IMR-90 (cell line): ENCODE data around the gene CLASP1. TPM values are rescaled to one million over a fixed set of nuclear protein-coding genes. Genes with fewer than 3 reads are reported as not detected.
A peak's percentile ranks its signal among the peaks of the same experiment; 100 is the strongest.

Experiments
- ATAC-seq: fragments of 200-7000 bp; cut with Tn5 transposase; 2 replicates; pipeline ENCODE4 v1.9.1; 2020; ENCODE audit warnings: low read depth, mild to moderate bottlenecking, moderate library complexity
- BruUV-seq: library from RNA; stranded (reverse); fragments of 400-500 nt; replicated peaks from 2 replicates; lab custom pipeline; 2021; lab: Mats Ljungman, UMichigan
- CTCF ChIA-PET: fragments of 300-600 bp; formaldehyde crosslinking; extraction: SDS; loops from one replicate; lab custom pipeline; 2021; ENCODE audit warnings: antibody characterized with exemption; lab: Yijun Ruan, JAX
- POLR2A ChIA-PET: fragments of 300-600 bp; sonication (Branson Sonifier 250); formaldehyde crosslinking; loops from one replicate; lab custom pipeline; 2022; ENCODE audit warnings: antibody characterized with exemption; ENCODE audit not compliant: unreplicated experiment; lab: Charles Lee
- DNase-seq: peaks from one replicate; pipeline ENCODE4 v3.0.0; 2013
- H2AFZ ChIP-seq: replicated peaks from 2 replicates; pipeline ENCODE3; 2013; ENCODE audit warnings: low read length, mild to moderate bottlenecking; ENCODE audit not compliant: poor library complexity
- H2AK5ac ChIP-seq: 2 replicates; pipeline ENCODE4 v1.6.1; 2013; ENCODE audit warnings: low read depth, low read length, inconsistent platforms
- H2AK9ac ChIP-seq: replicated peaks from 2 replicates; pipeline ENCODE3; 2013; ENCODE audit warnings: mild to moderate bottlenecking, low read depth, low read length, moderate library complexity; ENCODE audit not compliant: poor library complexity
- H2BK120ac ChIP-seq: 2 replicates; pipeline ENCODE4 v1.6.1; 2013; ENCODE audit warnings: low read depth, low read length, inconsistent platforms
- H2BK15ac ChIP-seq: 3 replicates; pipeline ENCODE4 v1.6.1; 2013; ENCODE audit warnings: low read depth, low read length, inconsistent platforms
- H2BK20ac ChIP-seq: 2 replicates; pipeline ENCODE4 v1.6.1; 2013; ENCODE audit warnings: low read depth, mild to moderate bottlenecking, inconsistent platforms, low read length, moderate library complexity
- H2BK5ac ChIP-seq: 2 replicates; pipeline ENCODE4 v1.6.1; 2013; ENCODE audit warnings: mild to moderate bottlenecking, low read depth, low read length, inconsistent platforms; ENCODE audit not compliant: poor library complexity, severe bottlenecking
- H3K14ac ChIP-seq: replicated peaks from 2 replicates; pipeline ENCODE4 v1.6.1; 2013; ENCODE audit warnings: low read depth, low read length, inconsistent platforms
- H3K18ac ChIP-seq: 2 replicates; pipeline ENCODE4 v1.6.1; 2013; ENCODE audit warnings: low read depth, low read length, control low read depth
- H3K23ac ChIP-seq: 2 replicates; pipeline ENCODE4 v1.6.1; 2013; ENCODE audit warnings: low read depth, low read length, inconsistent platforms
- H3K27ac ChIP-seq: 2 replicates; pipeline ENCODE4 v1.5.1; 2013; ENCODE audit warnings: mild to moderate bottlenecking, control low read depth, low read length; ENCODE audit not compliant: insufficient read depth
- H3K27me3 ChIP-seq: 2 replicates; pipeline ENCODE4 v1.6.1; 2013; ENCODE audit warnings: low read length; ENCODE audit not compliant: control insufficient read depth, insufficient read depth
- H3K36me3 ChIP-seq: 2 replicates; pipeline ENCODE4 v1.6.1; 2013; ENCODE audit warnings: low read length, mixed read lengths; ENCODE audit not compliant: control insufficient read depth, insufficient read depth
- H3K4ac ChIP-seq: 2 replicates; pipeline ENCODE4 v1.6.1; 2013; ENCODE audit warnings: low read depth, low read length, inconsistent platforms
- H3K4me1 ChIP-seq: 2 replicates; pipeline ENCODE4 v1.6.1; 2013; ENCODE audit warnings: low read length, mixed read lengths; ENCODE audit not compliant: control insufficient read depth, insufficient read depth
- H3K4me2 ChIP-seq: 2 replicates; pipeline ENCODE4 v1.6.1; 2013; ENCODE audit warnings: low read depth, mild to moderate bottlenecking, control low read depth, low read length, moderate library complexity
- H3K4me3 ChIP-seq: 2 replicates; pipeline ENCODE4 v1.5.1; 2013; ENCODE audit warnings: low read depth, mild to moderate bottlenecking, control low read depth, low read length, moderate library complexity; ENCODE audit not compliant: insufficient read depth
- H3K56ac ChIP-seq: 2 replicates; pipeline ENCODE4 v1.6.1; 2013; ENCODE audit warnings: low read length, inconsistent platforms; ENCODE audit not compliant: insufficient read depth; ENCODE audit errors: extremely low read depth
- H3K79me1 ChIP-seq, 2 experiments: 2 replicates each; pipeline ENCODE4 v1.6.1; 2013; ENCODE audit warnings: low read length in 2 of 2, inconsistent platforms in 1 of 2, low read depth in 1 of 2
- H3K9ac ChIP-seq: 2 replicates; pipeline ENCODE4 v1.6.1; 2013; ENCODE audit warnings: low read depth, low read length, control low read depth
- H3K9me1 ChIP-seq: 2 replicates; pipeline ENCODE4 v1.6.1; 2013; ENCODE audit warnings: low read length, inconsistent platforms; ENCODE audit not compliant: insufficient read depth
- H3K9me3 ChIP-seq: 2 replicates; pipeline ENCODE4 v1.6.1; 2013; ENCODE audit warnings: low read length; ENCODE audit not compliant: control insufficient read depth, insufficient read depth
- H4K20me1 ChIP-seq: 2 replicates; pipeline ENCODE4 v1.6.1; 2013; ENCODE audit warnings: low read length, inconsistent platforms; ENCODE audit not compliant: insufficient read depth
- H4K5ac ChIP-seq: 2 replicates; pipeline ENCODE4 v1.6.1; 2013; ENCODE audit warnings: mild to moderate bottlenecking, low read depth, low read length, control low read depth
- H4K8ac ChIP-seq, 2 experiments: 2 replicates each; pipeline ENCODE4 v1.6.1; 2013; ENCODE audit warnings: low read depth in 2 of 2, low read length in 2 of 2, control low read depth in 1 of 2, inconsistent platforms in 1 of 2
- H4K91ac ChIP-seq: 2 replicates; pipeline ENCODE4 v1.6.1; 2013; ENCODE audit warnings: low read depth, low read length, inconsistent platforms; ENCODE audit not compliant: insufficient read depth
- ELK1 ChIP-seq: fragments of 150-350 bp; IDR thresholded peaks from 2 replicates; pipeline ENCODE4 v1.6.1; 2016; ENCODE audit warnings: low read depth, mild to moderate bottlenecking, low read length, moderate library complexity, borderline replicate concordance
- FOS ChIP-seq: fragments of 150-350 bp; IDR thresholded peaks from 2 replicates; pipeline ENCODE4 v1.6.1; 2016; ENCODE audit warnings: low read depth, low read length
- MAFK ChIP-seq: IDR thresholded peaks from 2 replicates; pipeline ENCODE4 v1.6.1; 2012; ENCODE audit warnings: low read depth, low read length, improper control_type of control experiment
- MAZ ChIP-seq: IDR thresholded peaks from 2 replicates; pipeline ENCODE4 v1.6.1; 2012; ENCODE audit warnings: low read depth, mild to moderate bottlenecking, low read length, improper control_type of control experiment, moderate library complexity, borderline replicate concordance
- MXI1 ChIP-seq: IDR thresholded peaks from 2 replicates; pipeline ENCODE4 v1.6.1; 2012; ENCODE audit warnings: low read depth, mild to moderate bottlenecking, low read length, moderate library complexity, borderline replicate concordance
- NFE2L2 ChIP-seq: fragments of 150-350 bp; IDR thresholded peaks from 2 replicates; pipeline ENCODE4 v1.6.1; 2016; ENCODE audit warnings: low read depth, mild to moderate bottlenecking, low read length
- POLR2A ChIP-seq: IDR thresholded peaks from 2 replicates; pipeline ENCODE4 v1.6.1; 2012; ENCODE audit warnings: mild to moderate bottlenecking, low read depth, low read length
- RAD21 ChIP-seq: IDR thresholded peaks from 2 replicates; pipeline ENCODE4 v1.6.1; 2012; ENCODE audit warnings: low read length, improper control_type of control experiment
- RFX5 ChIP-seq: IDR thresholded peaks from 2 replicates; pipeline ENCODE4 v1.8.0; 2012; ENCODE audit warnings: low read depth, mild to moderate bottlenecking, low read length, moderate library complexity
- SMC3 ChIP-seq: fragments of 150-350 bp; IDR thresholded peaks from 2 replicates; pipeline ENCODE4 v1.6.1; 2016; ENCODE audit warnings: low read depth, mild to moderate bottlenecking, antibody characterized with exemption, low read length, moderate library complexity
- WGBS, 2 experiments: methylation state at CpG; one replicate each; pipeline versions ENCODE4 v1.1.5 to v1.1.7; 2013; ENCODE audit warnings: missing lambda C conversion rate in 2 of 2; ENCODE audit not compliant: insufficient read length in 1 of 2; ENCODE audit errors: extremely low coverage in 2 of 2; 5-methylcytosine and 5-hydroxymethylcytosine counted together
- dilution Hi-C: fragments of 300-500 bp; cut with HindIII; formaldehyde crosslinking; loops from one replicate; pipeline ENCODE4 v1.14.3; 2018; ENCODE audit warnings: low sequenced_read_pairs; ENCODE audit not compliant: unreplicated experiment
- in situ Hi-C: fragments of 300-500 bp; cut with MboI; formaldehyde crosslinking; loops from 3 replicates; pipeline ENCODE4 v1.14.3; 2019; ENCODE audit warnings: low sequenced_read_pairs, inconsistent platforms, mixed read lengths
- intact Hi-C: fragments of 100-400 bp; cut with micrococcal nuclease; formaldehyde crosslinking; loops from 2 replicates; pipeline ENCODE4 v1.10.0; 2022
- polyA plus RNA-seq, 3 experiments: library from polyadenylated mRNA; depleted of rRNA; stranded (reverse); fragments of >200 nt; gene quantifications; 2 replicates each; pipeline ENCODE4 v1.2.3, GENCODE V29; 2012; ENCODE audit warnings: low replicate concordance in 1 of 3
- total RNA-seq: library from RNA; depleted of rRNA; stranded (reverse); fragments of >200 nt; gene quantifications from 2 replicates; pipeline ENCODE4 v1.2.3, GENCODE V29; 2012
- TF ChIP-seq, protein P1 (sequence below): conservative IDR thresholded peaks from 2 replicates; pipeline ENCODE4 v1.5.1; 2012; ENCODE audit warnings: mild to moderate bottlenecking, low read depth, low read length, improper control_type of control experiment
- TF ChIP-seq, protein P2 (sequence below): fragments of 150-350 bp; IDR thresholded peaks from 2 replicates; pipeline ENCODE4 v1.6.1; 2017; ENCODE audit warnings: mild to moderate bottlenecking, antibody characterized with exemption, low read length, low read depth

Gene CLASP1
- total and polyA plus RNA-seq, 2 of the 4 experiments (the other 2 are of a cell fraction) = 12.3 to 33.7 TPM

GRCh38 chr2:121635371-121635770 lies 13.9 kb downstream of the CLASP1 start:
- dilution Hi-C loops (no loop called here), intact Hi-C loops (loop anchor here (5.0 kb wide), 1 partner anchor 48 kb away; no protein-coding TSS in a partner anchor), in situ Hi-C loops (no loop called here)
- Histone ChIP-seq H4K8ac (peak overlapping the region; percentile 36 to 83; a peak in 2 of 4 replicates), H4K91ac (peak overlapping the region; percentile 82; the same call in 1 of the 2 replicates), H2BK5ac (no peak overlapping the region), H3K9ac (no peak overlapping the region), H2BK20ac (peak overlapping the region; percentile 77), H2AK5ac (no peak overlapping the region), H2BK120ac (peak overlapping the region; percentile 84), H3K4ac (no peak overlapping the region), H4K5ac (no peak overlapping the region), H3K9me1 (peaks cover 12% of the 10 kb centered on the region), H2AFZ (no peak overlapping the region), H3K9me3 (no peaks in the 10 kb centered on the region), H3K4me2 (no peak overlapping the region), H3K4me1 (peaks cover 10% of the 10 kb centered on the region), H3K27me3 (no peaks in the 10 kb centered on the region), H3K36me3 (no peaks in the 10 kb centered on the region; the same call in 1 of the 2 replicates), H3K79me1 (peaks cover 10 to 43% of the 10 kb centered on the region in 2 experiments), H3K23ac (peak overlapping the region; percentile 80), H3K56ac (peak overlapping the region; percentile 10; the same call in 1 of the 2 replicates), H2BK15ac (no peak overlapping the region), H3K4me3 (no peak overlapping the region), H3K18ac (no peak overlapping the region), H2AK9ac (no peak overlapping the region), H4K20me1 (peaks cover 11% of the 10 kb centered on the region), H3K14ac (no peak overlapping the region), H3K27ac (no peak overlapping the region)
- ChIA-PET POLR2A (interaction anchor here (1.3 kb wide), 1 partner anchor 105 kb away, joined by 3 read pairs; the partner anchor contains the start of gene RNU4ATAC), CTCF (no interaction called here)
- WGBS, 2 experiments = no CpG with 5 or more reads among the region's 1 CpG
- DNase-seq = no peak
- no TSS peak for BruUV-seq
- TF ChIP-seq MAZ = no peak
- TF ChIP-seq, protein P1, sequence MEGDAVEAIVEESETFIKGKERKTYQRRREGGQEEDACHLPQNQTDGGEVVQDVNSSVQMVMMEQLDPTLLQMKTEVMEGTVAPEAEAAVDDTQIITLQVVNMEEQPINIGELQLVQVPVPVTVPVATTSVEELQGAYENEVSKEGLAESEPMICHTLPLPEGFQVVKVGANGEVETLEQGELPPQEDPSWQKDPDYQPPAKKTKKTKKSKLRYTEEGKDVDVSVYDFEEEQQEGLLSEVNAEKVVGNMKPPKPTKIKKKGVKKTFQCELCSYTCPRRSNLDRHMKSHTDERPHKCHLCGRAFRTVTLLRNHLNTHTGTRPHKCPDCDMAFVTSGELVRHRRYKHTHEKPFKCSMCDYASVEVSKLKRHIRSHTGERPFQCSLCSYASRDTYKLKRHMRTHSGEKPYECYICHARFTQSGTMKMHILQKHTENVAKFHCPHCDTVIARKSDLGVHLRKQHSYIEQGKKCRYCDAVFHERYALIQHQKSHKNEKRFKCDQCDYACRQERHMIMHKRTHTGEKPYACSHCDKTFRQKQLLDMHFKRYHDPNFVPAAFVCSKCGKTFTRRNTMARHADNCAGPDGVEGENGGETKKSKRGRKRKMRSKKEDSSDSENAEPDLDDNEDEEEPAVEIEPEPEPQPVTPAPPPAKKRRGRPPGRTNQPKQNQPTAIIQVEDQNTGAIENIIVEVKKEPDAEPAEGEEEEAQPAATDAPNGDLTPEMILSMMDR = no peak
- no peak for TF ChIP-seq NFE2L2
- no peak for TF ChIP-seq MXI1
- TF ChIP-seq, protein P2, sequence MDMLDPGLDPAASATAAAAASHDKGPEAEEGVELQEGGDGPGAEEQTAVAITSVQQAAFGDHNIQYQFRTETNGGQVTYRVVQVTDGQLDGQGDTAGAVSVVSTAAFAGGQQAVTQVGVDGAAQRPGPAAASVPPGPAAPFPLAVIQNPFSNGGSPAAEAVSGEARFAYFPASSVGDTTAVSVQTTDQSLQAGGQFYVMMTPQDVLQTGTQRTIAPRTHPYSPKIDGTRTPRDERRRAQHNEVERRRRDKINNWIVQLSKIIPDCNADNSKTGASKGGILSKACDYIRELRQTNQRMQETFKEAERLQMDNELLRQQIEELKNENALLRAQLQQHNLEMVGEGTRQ = no peak
- TF ChIP-seq ELK1 = no peak
- TF ChIP-seq MAFK = no peak
- no peak for TF ChIP-seq FOS
- no peak for TF ChIP-seq RAD21
- TF ChIP-seq RFX5 = no peak
- TF ChIP-seq POLR2A = no peak
- no peak for TF ChIP-seq SMC3
- no peak for ATAC-seq
